Activated CD4-positive, CD25-positive, alpha-beta regulatory T cell treated with anti-CD3 and anti-CD28 coated beads, Interleukin-2, amount 50 U/mL, for 16 hours (primary cell): ENCODE data around the gene ICE1.
"Not testable (repeated sequence)": the region's sequence is repeated elsewhere in the genome, so short reads cannot be mapped to it uniquely, and the experiment has no call there.

Source experiments
- DNase-seq: peaks from one replicate; pipeline ENCODE4 v3.0.0-alpha.2; 2020; ENCODE audit warnings: low read depth, low spot score

The ICE1 gene

DNA sequence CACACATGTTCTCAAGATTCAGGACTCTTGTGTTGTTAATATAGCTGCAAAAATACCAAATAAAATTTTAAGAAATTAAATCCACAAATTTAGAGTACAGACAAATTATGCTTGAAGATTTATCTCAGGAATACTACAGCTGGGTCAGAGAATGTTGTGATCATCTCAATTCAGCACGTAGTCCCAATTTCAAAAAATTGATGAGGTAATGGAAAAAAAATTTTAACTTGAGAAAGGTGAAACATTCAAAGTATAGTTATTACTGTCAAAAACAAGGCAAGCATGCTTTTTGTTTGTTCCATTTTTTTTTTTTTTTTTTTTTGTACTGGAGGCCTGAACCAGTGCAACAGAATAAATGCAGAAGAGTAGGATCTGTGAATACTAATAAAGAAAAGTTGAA lies 29.4 kb downstream of the ICE1 start:
- DNase-seq: no peak

GRCh38 chr5:5453131-5453530 lies 30.7 kb downstream of the ICE1 start:
- DNase-seq: no peak

DNA sequence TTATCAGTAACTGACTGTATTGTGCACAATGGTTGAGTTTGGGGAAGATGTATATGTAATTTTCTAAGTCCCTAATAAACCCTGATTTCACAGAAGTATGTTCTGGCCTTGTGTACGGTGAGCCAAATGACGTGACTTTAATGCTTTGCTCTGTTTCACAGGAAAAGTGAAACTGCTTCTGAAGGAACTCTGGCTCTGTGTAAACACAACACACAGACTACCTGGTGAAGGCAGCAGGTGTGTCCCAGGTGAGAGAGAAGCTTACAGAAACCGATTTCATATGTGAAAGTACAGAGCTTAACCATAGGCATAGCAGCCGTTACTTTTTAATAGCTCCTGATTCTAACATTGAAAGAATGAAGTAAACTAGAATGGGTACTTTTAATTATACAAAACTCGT lies 31.9 kb downstream of the ICE1 start:
- DNase-seq: no peak

DNA sequence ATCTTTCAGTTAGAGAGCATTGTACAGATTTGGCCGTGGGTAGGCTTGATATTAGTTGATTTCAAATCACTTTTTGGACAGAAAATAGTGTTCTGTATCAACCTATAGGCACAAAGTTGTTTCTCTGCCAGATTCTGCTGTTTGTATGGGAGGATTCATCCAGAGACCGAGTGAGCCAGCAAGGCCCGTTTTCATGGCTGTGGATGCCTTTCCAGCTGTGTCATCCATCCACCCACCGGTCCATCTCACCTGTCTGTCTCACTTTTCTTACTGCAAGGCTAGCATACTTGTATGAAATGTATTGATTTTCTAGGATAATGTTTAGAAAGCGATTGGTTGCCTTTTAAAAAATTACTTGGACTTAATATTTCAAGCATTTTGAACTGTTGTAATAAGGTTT lies 34.4 kb downstream of the ICE1 start:
- DNase-seq: no peak

DNA sequence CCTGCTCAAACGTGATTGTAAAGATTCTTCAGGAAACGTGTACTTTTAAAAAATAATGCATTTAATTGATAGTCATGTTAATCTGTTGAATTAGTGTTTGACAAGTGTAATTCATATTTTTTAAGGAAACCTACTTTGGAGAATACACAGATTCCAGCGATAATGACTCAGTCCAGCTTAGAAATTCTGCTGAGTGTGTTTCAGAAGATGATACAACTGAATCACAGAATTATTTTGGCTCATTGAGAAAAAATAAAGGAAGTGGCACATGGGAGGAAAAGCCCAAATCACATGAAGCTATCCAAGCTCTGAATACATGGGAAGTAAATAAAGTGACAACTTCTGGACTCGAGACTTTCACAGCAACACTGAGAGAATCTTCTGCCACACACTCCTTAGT lies 37.8 kb downstream of the ICE1 start:
- DNase-seq: no peak

DNA sequence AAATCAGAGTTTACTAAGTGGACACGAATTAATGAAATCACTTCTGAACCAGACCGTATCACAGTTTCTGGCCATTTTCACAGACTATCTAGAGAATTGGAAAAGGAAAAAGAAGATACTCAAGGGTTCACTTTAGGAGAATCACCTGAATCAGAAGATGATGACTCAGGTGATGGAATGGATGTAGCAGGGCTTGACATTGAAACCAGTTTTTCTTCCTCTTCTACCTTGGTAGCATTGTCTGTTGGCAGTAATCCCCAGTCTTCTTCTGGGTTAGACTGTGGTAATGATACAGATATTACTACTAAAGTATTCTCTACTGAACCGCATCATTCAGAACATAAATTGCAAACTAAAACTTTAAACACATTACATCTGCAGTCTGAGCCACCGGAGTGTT lies 38.5 kb downstream of the ICE1 start:
- no peak for DNase-seq

GRCh38 chr5:5464036-5464715 lies 41.7 kb downstream of the ICE1 start:
- DNase-seq: no peak

- DNase-seq: no peak
Observed at GRCh38 chr5:5466227-5466626, 43.8 kb downstream of the ICE1 start.

DNA sequence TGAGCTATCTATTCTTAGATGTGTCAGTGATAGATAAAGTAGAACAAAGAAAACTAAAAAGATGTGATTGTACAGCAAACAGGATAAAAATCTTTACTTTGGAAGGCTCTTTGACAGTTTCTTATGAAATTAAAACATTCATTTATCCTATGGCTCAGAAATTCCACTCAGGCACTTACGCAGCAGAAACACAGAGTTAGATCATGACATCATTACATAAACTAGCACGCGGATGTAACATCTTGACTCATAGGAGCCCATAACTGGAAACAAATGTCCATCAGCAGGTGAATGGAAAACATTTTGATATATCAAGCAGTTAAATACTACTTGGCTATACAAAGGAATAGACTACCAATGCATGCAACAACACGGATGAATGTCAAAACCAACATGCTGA lies 45.3 kb downstream of the ICE1 start:
- no peak for DNase-seq

- no peak for DNase-seq
Observed at GRCh38 chr5:5470933-5471332, 48.5 kb downstream of the ICE1 start.

DNA sequence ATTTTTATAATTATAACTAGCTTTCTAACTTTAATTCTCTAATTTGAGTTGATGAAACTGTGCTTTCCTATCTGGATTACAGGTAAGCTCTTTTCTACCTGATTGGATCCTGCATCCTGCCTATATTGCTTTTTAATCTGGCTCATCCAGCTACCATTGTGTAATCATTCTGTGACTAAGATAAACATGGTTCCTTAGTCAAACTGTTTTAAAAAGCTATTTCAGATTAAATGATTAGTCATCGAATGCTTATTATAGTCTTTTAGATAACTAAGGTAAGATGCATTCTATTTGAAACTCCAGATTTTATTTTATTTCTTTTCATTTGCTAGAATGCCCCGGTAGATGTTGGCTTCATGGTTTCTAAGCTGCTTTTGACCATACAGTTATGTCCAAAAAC lies 50.7 kb downstream of the ICE1 start:
- DNase-seq: no peak

DNA sequence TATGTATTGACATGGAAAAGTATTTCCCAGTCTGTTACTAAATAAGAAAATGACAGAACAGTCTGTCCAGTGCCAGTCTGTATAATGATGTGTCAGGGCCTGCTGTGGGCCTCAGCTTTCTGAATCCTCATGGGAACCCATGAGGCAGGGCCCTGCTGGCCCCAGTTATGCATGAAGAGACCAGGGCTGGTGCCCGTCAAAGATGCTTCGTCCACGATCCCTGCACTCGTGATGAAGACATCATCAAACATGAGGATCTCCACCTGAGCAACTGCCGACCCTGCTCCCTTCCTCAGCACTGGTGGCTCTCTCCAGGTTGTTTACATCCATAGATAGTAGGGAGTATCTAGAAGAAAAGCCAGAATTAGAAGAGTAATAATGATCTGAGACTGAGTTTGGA lies 52.5 kb downstream of the ICE1 start:
- no peak for DNase-seq

GRCh38 chr5:5475975-5476374 lies 53.5 kb downstream of the ICE1 start:
- no peak for DNase-seq

GRCh38 chr5:5479578-5479977 lies 57.1 kb downstream of the ICE1 start:
- not testable (repeated sequence) for DNase-seq

DNA sequence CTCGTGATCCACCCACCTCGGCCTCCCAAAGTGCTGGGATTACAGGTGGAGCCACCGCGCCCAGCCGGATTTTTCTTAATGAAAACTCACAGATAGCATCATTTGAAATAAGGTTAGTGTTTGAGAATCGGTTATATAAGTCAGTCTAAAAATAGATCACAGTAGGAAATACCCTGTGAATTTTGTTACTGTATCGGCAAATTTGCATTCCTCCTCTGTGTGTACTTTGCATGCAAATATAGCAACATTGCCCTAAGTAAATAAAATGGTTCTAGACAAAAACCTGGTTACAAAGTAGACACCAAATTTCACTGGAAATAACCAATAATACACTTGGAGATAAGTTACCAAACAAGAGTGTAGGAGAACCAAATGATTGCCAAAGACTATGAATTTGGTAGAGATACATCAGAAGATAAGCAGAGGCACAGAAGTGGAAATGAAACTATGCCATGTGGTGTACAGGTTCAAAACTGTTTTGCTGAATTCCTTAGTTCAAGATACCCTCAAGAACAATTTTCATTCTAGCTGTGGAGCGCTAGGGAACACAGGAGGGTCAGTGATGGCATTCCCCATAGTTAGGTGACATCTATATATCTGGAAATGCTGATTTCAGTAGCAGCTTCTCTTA lies 58.1 kb downstream of the ICE1 start:
- DNase-seq: no peak

DNA sequence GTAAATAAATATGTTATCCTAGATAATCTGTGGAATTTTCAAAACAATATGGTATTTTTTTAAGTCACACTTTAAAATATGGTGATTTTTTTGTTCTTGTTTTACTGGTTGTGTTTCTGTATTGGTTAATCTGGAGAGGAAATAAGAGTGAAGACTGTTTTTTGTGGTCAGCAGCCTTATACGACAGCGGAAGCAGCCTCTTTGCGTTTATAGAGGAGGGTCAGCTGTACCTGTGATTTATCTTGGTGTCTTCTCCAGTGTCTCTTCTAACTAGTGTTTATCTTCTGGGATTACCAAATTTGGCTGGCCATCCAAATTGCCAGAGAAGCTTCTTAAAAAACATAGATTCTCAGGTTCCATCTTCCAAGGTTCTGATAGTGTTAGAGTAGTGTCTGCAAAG lies 58.7 kb downstream of the ICE1 start:
- no peak for DNase-seq

- no peak for DNase-seq
Observed at GRCh38 chr5:5481633-5482032, 59.2 kb downstream of the ICE1 start.

DNA sequence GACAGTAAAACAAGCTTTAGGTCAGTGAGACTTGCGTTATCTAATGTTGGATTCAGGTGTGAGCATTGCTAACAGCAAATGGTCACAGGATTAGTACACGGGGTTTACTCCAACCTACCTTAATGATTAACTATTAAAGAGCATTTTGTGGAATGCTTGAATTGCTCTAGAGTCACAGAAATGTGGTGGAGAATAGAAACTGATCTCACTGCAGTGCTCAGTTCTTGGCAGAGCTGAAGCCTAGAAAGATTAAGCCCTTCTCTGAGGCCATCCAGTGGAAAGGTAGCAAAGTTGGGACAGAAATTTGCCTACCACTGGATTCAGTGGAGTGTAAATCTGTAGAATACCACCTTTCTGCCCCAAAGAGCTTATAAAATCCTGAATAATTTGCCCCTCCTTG lies 60.9 kb downstream of the ICE1 start:
- DNase-seq: no peak

GRCh38 chr5:5483880-5484598 lies 61.6 kb downstream of the ICE1 start:
- no peak for DNase-seq

DNA sequence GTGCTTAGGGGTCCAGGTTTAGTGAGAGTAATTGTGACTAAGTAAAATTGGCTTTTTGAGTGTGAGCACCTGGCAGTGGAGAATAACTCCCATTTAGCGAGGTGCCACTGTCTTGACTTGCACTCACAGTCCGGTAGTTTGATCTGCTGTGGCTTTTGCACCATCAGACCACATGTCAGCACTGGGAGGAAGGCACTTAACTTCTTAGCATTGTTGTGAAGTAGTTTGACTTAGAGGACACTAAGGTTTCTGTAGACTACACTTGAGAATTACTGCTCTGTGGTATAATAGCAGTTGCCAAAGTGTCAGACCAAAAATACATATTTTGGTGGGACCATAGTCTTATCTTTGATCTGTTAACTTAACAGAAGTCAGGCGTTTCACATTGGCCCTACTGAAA lies 63.6 kb downstream of the ICE1 start:
- DNase-seq: no peak

DNA sequence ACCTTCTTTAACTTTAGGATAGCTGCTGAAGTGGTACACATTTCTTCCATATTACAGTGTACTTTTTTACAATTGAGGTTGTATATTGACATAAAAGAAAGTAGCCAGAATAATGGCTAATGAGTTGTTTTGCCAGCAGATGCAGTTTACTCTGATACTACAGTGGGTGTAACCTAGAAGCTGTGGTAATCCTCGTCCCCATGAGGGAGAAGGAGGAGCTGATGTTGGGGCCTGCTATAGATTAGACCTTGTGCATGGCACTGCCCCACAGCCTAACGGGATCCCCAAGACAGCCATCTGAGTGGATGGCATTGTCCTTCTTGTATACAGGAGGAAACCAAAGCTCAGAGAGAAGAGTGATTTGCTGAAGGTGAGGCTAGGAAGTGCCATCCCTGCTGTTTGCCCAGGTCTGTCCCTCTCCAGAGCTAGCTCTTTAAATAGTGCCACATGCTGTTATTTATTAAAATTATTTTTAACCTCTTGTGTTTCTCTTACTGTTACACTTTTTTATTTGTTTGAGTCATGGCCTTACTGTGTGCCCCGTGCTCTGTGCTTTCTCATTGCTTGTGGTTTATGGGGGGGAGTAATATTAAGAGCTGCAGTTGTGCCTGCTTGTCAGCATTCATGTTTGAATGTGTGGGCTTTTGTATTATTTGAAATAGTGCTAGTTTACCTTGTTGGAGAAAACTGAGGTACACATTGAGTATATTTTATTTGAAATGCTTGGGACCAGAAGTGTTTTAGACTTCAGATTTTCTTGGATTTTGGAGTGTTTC lies 65.3 kb downstream of the ICE1 start:
- no peak for DNase-seq

GRCh38 chr5:5490774-5491347 lies 68.4 kb downstream of the ICE1 start:
- no peak for DNase-seq
